Endodermal cell (in vitro differentiated cells): Measurements from ENCODE around the gene ASPSCR1. TPM values are rescaled to one million over a fixed set of nuclear protein-coding genes. Genes with fewer than 3 reads are reported as not detected.

ENCODE experiments used
- DNase-seq: peaks from one replicate; pipeline ENCODE4 v3.0.0-alpha.2; 2017
- H3K27ac ChIP-seq: 2 replicates; pipeline ENCODE4 v1.5.1; 2013; ENCODE audit warnings: mild to moderate bottlenecking, low read depth, low read length, moderate library complexity
- H3K27me3 ChIP-seq: 2 replicates; pipeline ENCODE4 v1.6.1; 2013; ENCODE audit warnings: mild to moderate bottlenecking, low read length, moderate library complexity; ENCODE audit not compliant: insufficient read depth, control insufficient read depth, poor library complexity, severe bottlenecking
- H3K36me3 ChIP-seq: 2 replicates; pipeline ENCODE4 v1.7.0; 2013; ENCODE audit warnings: mild to moderate bottlenecking, low read length, moderate library complexity; ENCODE audit not compliant: control insufficient read depth, insufficient read depth
- H3K4me1 ChIP-seq: one replicate; pipeline ENCODE4 v1.7.0; 2013; ENCODE audit warnings: low read length; ENCODE audit not compliant: control insufficient read depth, insufficient read depth
- H3K4me3 ChIP-seq: 2 replicates; pipeline ENCODE4 v1.5.1; 2013; ENCODE audit warnings: mild to moderate bottlenecking, low read length, moderate library complexity
- H3K9ac ChIP-seq: 2 replicates; pipeline ENCODE4 v1.6.1; 2013; ENCODE audit warnings: mild to moderate bottlenecking, low read length, moderate library complexity; ENCODE audit not compliant: poor library complexity, severe bottlenecking; ENCODE audit errors: extremely low read depth
- H3K9me3 ChIP-seq: 2 replicates; pipeline ENCODE4 v1.6.1; 2013; ENCODE audit warnings: mild to moderate bottlenecking, low read length, moderate library complexity; ENCODE audit not compliant: control insufficient read depth
- H3K27ac Mint-ChIP-seq: 2 replicates; pipeline ENCODE4 v1.8.0; 2020; ENCODE audit warnings: mixed read lengths
- H3K27me3 Mint-ChIP-seq: 2 replicates; pipeline ENCODE4 v1.8.0; 2021; ENCODE audit warnings: mild to moderate bottlenecking, mixed read lengths; ENCODE audit not compliant: insufficient read depth
- H3K36me3 Mint-ChIP-seq: 2 replicates; pipeline ENCODE4 v1.8.0; 2020; ENCODE audit warnings: low read depth, mixed read lengths
- H3K4me1 Mint-ChIP-seq: 2 replicates; pipeline ENCODE4 v1.8.0; 2020; ENCODE audit warnings: mixed read lengths
- H3K4me3 Mint-ChIP-seq: 2 replicates; pipeline ENCODE4 v1.8.0; 2020; ENCODE audit warnings: mild to moderate bottlenecking, moderate library complexity, mixed read lengths
- H3K9me3 Mint-ChIP-seq: 2 replicates; pipeline ENCODE4 v1.8.0; 2020; ENCODE audit warnings: mild to moderate bottlenecking, mixed read lengths
- WGBS, 2 experiments: methylation state at CpG; one replicate each; pipeline versions ENCODE4 v1.1.5 to v1.1.7; 2013; ENCODE audit warnings: missing lambda C conversion rate in 2 of 2, mixed read lengths in 1 of 2; ENCODE audit not compliant: insufficient coverage in 1 of 2, insufficient read length in 1 of 2; 5-methylcytosine and 5-hydroxymethylcytosine counted together
- total RNA-seq, 2 donors: library from RNA; stranded (reverse); fragmentation: NEBNext Ultra II Directional in 1 of 2; extraction: Animal tissue kit (Norgen Biotek cat#: 25700) in 1 of 2; gene quantifications; 2 replicates in 1 of 2; 3 replicates in 1 of 2; pipeline ENCODE4 v1.2.1, GENCODE V29; 2021
- TF ChIP-seq, protein P1 (sequence below): fragments of 200-600 bp; sonication (generic); conservative IDR thresholded peaks from 2 replicates; pipeline ENCODE4 v1.5.0; 2021; ENCODE audit warnings: antibody characterized with exemption, mild to moderate bottlenecking

The ASPSCR1 gene
- total RNA-seq, 2 donors from 2014 or later = 50.8 to 65.4 TPM

DNA sequence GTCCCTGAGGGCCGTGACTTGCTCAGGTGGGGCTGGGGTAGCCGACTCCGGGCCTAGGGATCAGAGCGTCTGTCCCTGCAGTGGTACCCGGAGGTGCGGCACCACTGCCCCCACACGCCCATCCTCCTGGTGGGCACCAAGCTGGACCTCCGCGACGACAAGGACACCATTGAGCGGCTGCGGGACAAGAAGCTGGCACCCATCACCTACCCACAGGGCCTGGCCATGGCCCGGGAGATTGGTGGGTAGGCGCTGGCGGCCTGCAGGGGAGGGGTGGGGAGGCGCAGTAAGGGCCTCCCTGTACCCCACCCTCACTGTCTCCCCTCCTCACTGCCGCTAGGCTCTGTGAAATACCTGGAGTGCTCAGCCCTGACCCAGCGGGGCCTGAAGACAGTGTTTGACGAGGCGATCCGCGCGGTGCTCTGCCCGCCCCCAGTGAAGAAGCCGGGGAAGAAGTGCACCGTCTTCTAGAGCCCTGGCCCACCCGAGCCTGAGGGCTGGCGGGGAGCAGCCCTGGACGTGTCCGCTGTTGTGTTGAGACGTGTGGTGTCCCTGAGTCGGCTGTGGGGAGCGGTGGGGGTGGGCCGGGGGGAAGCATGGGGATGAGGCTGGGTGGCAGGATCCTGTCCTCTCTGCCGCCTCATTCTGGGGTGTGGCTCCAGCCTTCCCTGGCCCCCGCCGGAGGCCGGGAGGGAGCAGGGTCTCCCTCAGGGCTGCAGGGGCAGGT, 56.1 kb downstream of the ASPSCR1 start:
- TF ChIP-seq, protein P1, sequence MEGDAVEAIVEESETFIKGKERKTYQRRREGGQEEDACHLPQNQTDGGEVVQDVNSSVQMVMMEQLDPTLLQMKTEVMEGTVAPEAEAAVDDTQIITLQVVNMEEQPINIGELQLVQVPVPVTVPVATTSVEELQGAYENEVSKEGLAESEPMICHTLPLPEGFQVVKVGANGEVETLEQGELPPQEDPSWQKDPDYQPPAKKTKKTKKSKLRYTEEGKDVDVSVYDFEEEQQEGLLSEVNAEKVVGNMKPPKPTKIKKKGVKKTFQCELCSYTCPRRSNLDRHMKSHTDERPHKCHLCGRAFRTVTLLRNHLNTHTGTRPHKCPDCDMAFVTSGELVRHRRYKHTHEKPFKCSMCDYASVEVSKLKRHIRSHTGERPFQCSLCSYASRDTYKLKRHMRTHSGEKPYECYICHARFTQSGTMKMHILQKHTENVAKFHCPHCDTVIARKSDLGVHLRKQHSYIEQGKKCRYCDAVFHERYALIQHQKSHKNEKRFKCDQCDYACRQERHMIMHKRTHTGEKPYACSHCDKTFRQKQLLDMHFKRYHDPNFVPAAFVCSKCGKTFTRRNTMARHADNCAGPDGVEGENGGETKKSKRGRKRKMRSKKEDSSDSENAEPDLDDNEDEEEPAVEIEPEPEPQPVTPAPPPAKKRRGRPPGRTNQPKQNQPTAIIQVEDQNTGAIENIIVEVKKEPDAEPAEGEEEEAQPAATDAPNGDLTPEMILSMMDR = no peak
- H3K4me1 ChIP-seq = no peaks in the 10 kb centered on the region
- H3K9me3 ChIP-seq = no peaks in the 10 kb centered on the region
- no peak overlapping the region for H3K27ac ChIP-seq
- H3K4me1 Mint-ChIP-seq = peaks cover 4% of the 10 kb centered on the region
- WGBS, 2 experiments = 95 to 100% methylated on average over 12 to 38 of the region's 38 CpGs
- peaks cover 5% of the 10 kb centered on the region for H3K36me3 Mint-ChIP-seq
- H3K27me3 ChIP-seq = no peaks in the 10 kb centered on the region
- H3K9ac ChIP-seq = no peak overlapping the region
- H3K4me3 ChIP-seq = no peak overlapping the region
- DNase-seq = no peak
- H3K9me3 Mint-ChIP-seq = peaks cover 2% of the 10 kb centered on the region
- no peaks in the 10 kb centered on the region for H3K36me3 ChIP-seq
- no peak overlapping the region for H3K27ac Mint-ChIP-seq
- H3K27me3 Mint-ChIP-seq = peaks cover 4% of the 10 kb centered on the region
- no peak overlapping the region for H3K4me3 Mint-ChIP-seq

DNA sequence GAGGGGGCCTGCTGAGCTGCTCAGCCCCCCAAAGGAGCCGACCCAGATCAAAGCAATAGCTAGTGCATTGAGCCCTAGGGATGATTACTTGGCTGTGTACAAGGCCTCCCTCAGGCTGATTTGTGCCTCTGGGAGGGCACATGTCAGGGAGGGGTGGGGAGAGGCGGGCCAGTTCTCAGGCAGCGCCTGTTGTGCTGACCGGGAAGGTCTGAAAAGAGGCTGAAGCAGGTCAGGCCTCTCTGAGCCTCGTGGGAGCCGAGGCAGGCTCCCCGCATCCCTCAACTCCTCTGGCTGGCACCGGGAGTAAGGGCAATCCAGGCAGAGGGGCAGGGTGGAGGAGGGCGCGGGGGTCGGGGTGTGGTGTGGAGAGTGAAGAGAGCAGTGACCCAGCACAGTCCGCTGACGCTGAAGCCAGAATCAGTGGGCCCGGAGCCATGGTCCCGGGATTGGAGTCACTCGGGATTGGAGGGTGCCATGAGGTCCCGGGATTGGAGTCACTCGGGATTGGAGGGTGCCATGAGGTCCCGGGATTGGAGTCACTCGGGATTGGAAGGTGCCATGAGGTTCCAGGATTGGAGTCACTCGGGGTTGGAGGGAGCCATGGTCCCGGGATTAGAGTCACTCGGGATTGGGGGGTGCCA, 57.1 kb downstream of the ASPSCR1 start:
- Mint-ChIP-seq H3K4me1 (peaks cover 4% of the 10 kb centered on the region), H3K36me3 (peaks cover 3% of the 10 kb centered on the region), H3K27ac (no peak overlapping the region), H3K9me3 (peaks cover 2% of the 10 kb centered on the region), H3K27me3 (peaks cover 8% of the 10 kb centered on the region), H3K4me3 (no peak overlapping the region)
- Histone ChIP-seq H3K36me3 (no peaks in the 10 kb centered on the region), H3K4me3 (no peak overlapping the region), H3K27me3 (no peaks in the 10 kb centered on the region), H3K9ac (no peak overlapping the region), H3K9me3 (no peaks in the 10 kb centered on the region), H3K4me1 (no peaks in the 10 kb centered on the region), H3K27ac (no peak overlapping the region)
- peak; percentile 84 for DNase-seq
- TF ChIP-seq, protein P1 = no peak
- WGBS, 2 experiments = 85 to 90% methylated on average over 10 to 23 of the region's 23 CpGs

DNA sequence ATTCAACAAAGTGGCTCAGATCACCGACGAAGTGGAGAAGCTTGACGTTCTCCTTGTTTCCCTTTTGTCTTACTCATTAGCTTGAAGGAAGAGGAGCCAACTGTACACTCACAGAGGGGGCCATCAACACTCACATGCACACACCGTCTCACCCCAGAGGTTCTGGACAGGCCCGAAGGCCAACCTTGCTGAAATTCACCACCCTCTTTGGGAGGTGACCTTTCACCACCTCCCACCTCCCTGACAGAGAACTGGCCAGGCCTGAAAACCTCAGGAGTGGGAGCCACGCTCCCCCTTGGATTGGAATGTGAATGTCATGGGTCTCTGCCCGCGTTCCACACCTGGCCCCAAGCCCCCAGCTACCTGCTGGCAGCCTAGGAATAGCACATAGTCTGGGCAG, 58.1 kb downstream of the ASPSCR1 start:
- H3K4me1 Mint-ChIP-seq = peaks cover 4% of the 10 kb centered on the region

More for the DNA sequence above, 58.1 kb downstream of the ASPSCR1 start:
- no peak overlapping the region for H3K4me3 ChIP-seq
- Mint-ChIP-seq H3K27ac (no peak overlapping the region), H3K9me3 (peaks cover 2% of the 10 kb centered on the region), H3K27me3 (peaks cover 9% of the 10 kb centered on the region), H3K36me3 (peaks cover 3% of the 10 kb centered on the region), H3K4me3 (no peak overlapping the region)
- H3K36me3 ChIP-seq = no peaks in the 10 kb centered on the region
- no peaks in the 10 kb centered on the region for H3K4me1 ChIP-seq
- no peak overlapping the region for H3K27ac ChIP-seq
- WGBS, 2 experiments = 96 to 100% methylated on average over 3 to 8 of the region's 8 CpGs
- DNase-seq = no peak
- H3K9me3 ChIP-seq = no peaks in the 10 kb centered on the region
- no peak overlapping the region for H3K9ac ChIP-seq
- TF ChIP-seq, protein P1 = no peak
- no peaks in the 10 kb centered on the region for H3K27me3 ChIP-seq
